IMR-90 (cell line): ENCODE data around the gene ZNF469. TPM values are rescaled to one million over a fixed set of nuclear protein-coding genes. Genes with fewer than 3 reads are reported as not detected.

Experiments used
- ATAC-seq: fragments of 200-7000 bp; cut with Tn5 transposase; 2 replicates; pipeline ENCODE4 v1.9.1; 2020; ENCODE audit warnings: low read depth, mild to moderate bottlenecking, moderate library complexity
- BruUV-seq: library from RNA; stranded (reverse); fragments of 400-500 nt; replicated peaks from 2 replicates; lab custom pipeline; 2021; lab: Mats Ljungman, UMichigan
- CTCF ChIA-PET: fragments of 300-600 bp; formaldehyde crosslinking; extraction: SDS; loops from one replicate; lab custom pipeline; 2021; ENCODE audit warnings: antibody characterized with exemption; lab: Yijun Ruan, JAX
- POLR2A ChIA-PET: fragments of 300-600 bp; sonication (Branson Sonifier 250); formaldehyde crosslinking; loops from one replicate; lab custom pipeline; 2022; ENCODE audit warnings: antibody characterized with exemption; ENCODE audit not compliant: unreplicated experiment; lab: Charles Lee
- DNase-seq: peaks from one replicate; pipeline ENCODE4 v3.0.0; 2013
- H2AFZ ChIP-seq: replicated peaks from 2 replicates; pipeline ENCODE3; 2013; ENCODE audit warnings: low read length, mild to moderate bottlenecking; ENCODE audit not compliant: poor library complexity
- H2AK5ac ChIP-seq: 2 replicates; pipeline ENCODE4 v1.6.1; 2013; ENCODE audit warnings: low read depth, low read length, inconsistent platforms
- H2AK9ac ChIP-seq: replicated peaks from 2 replicates; pipeline ENCODE3; 2013; ENCODE audit warnings: mild to moderate bottlenecking, low read depth, low read length, moderate library complexity; ENCODE audit not compliant: poor library complexity
- H2BK120ac ChIP-seq: 2 replicates; pipeline ENCODE4 v1.6.1; 2013; ENCODE audit warnings: low read depth, low read length, inconsistent platforms
- H2BK15ac ChIP-seq: 3 replicates; pipeline ENCODE4 v1.6.1; 2013; ENCODE audit warnings: low read depth, low read length, inconsistent platforms
- H2BK20ac ChIP-seq: 2 replicates; pipeline ENCODE4 v1.6.1; 2013; ENCODE audit warnings: low read depth, mild to moderate bottlenecking, inconsistent platforms, low read length, moderate library complexity
- H2BK5ac ChIP-seq: 2 replicates; pipeline ENCODE4 v1.6.1; 2013; ENCODE audit warnings: mild to moderate bottlenecking, low read depth, low read length, inconsistent platforms; ENCODE audit not compliant: poor library complexity, severe bottlenecking
- H3K14ac ChIP-seq: replicated peaks from 2 replicates; pipeline ENCODE4 v1.6.1; 2013; ENCODE audit warnings: low read depth, low read length, inconsistent platforms
- H3K18ac ChIP-seq: 2 replicates; pipeline ENCODE4 v1.6.1; 2013; ENCODE audit warnings: low read depth, low read length, control low read depth
- H3K23ac ChIP-seq: 2 replicates; pipeline ENCODE4 v1.6.1; 2013; ENCODE audit warnings: low read depth, low read length, inconsistent platforms
- H3K27ac ChIP-seq: 2 replicates; pipeline ENCODE4 v1.5.1; 2013; ENCODE audit warnings: mild to moderate bottlenecking, control low read depth, low read length; ENCODE audit not compliant: insufficient read depth
- H3K27me3 ChIP-seq: 2 replicates; pipeline ENCODE4 v1.6.1; 2013; ENCODE audit warnings: low read length; ENCODE audit not compliant: control insufficient read depth, insufficient read depth
- H3K36me3 ChIP-seq: 2 replicates; pipeline ENCODE4 v1.6.1; 2013; ENCODE audit warnings: low read length, mixed read lengths; ENCODE audit not compliant: control insufficient read depth, insufficient read depth
- H3K4ac ChIP-seq: 2 replicates; pipeline ENCODE4 v1.6.1; 2013; ENCODE audit warnings: low read depth, low read length, inconsistent platforms
- H3K4me1 ChIP-seq: 2 replicates; pipeline ENCODE4 v1.6.1; 2013; ENCODE audit warnings: low read length, mixed read lengths; ENCODE audit not compliant: control insufficient read depth, insufficient read depth
- H3K4me2 ChIP-seq: 2 replicates; pipeline ENCODE4 v1.6.1; 2013; ENCODE audit warnings: low read depth, mild to moderate bottlenecking, control low read depth, low read length, moderate library complexity
- H3K4me3 ChIP-seq: 2 replicates; pipeline ENCODE4 v1.5.1; 2013; ENCODE audit warnings: low read depth, mild to moderate bottlenecking, control low read depth, low read length, moderate library complexity; ENCODE audit not compliant: insufficient read depth
- H3K56ac ChIP-seq: 2 replicates; pipeline ENCODE4 v1.6.1; 2013; ENCODE audit warnings: low read length, inconsistent platforms; ENCODE audit not compliant: insufficient read depth; ENCODE audit errors: extremely low read depth
- H3K79me1 ChIP-seq, 2 experiments: 2 replicates each; pipeline ENCODE4 v1.6.1; 2013; ENCODE audit warnings: low read length in 2 of 2, inconsistent platforms in 1 of 2, low read depth in 1 of 2
- H3K9ac ChIP-seq: 2 replicates; pipeline ENCODE4 v1.6.1; 2013; ENCODE audit warnings: low read depth, low read length, control low read depth
- H3K9me1 ChIP-seq: 2 replicates; pipeline ENCODE4 v1.6.1; 2013; ENCODE audit warnings: low read length, inconsistent platforms; ENCODE audit not compliant: insufficient read depth
- H3K9me3 ChIP-seq: 2 replicates; pipeline ENCODE4 v1.6.1; 2013; ENCODE audit warnings: low read length; ENCODE audit not compliant: control insufficient read depth, insufficient read depth
- H4K20me1 ChIP-seq: 2 replicates; pipeline ENCODE4 v1.6.1; 2013; ENCODE audit warnings: low read length, inconsistent platforms; ENCODE audit not compliant: insufficient read depth
- H4K5ac ChIP-seq: 2 replicates; pipeline ENCODE4 v1.6.1; 2013; ENCODE audit warnings: mild to moderate bottlenecking, low read depth, low read length, control low read depth
- H4K8ac ChIP-seq, 2 experiments: 2 replicates each; pipeline ENCODE4 v1.6.1; 2013; ENCODE audit warnings: low read depth in 2 of 2, low read length in 2 of 2, control low read depth in 1 of 2, inconsistent platforms in 1 of 2
- H4K91ac ChIP-seq: 2 replicates; pipeline ENCODE4 v1.6.1; 2013; ENCODE audit warnings: low read depth, low read length, inconsistent platforms; ENCODE audit not compliant: insufficient read depth
- BHLHE40 ChIP-seq: fragments of 150-350 bp; IDR thresholded peaks from 2 replicates; pipeline ENCODE4 v1.6.1; 2016; ENCODE audit warnings: mild to moderate bottlenecking, low read depth, low read length
- CEBPB ChIP-seq: IDR thresholded peaks from 2 replicates; pipeline ENCODE4 v1.6.1; 2012; ENCODE audit warnings: low read depth, low read length, improper control_type of control experiment
- CHD1 ChIP-seq: IDR thresholded peaks from 2 replicates; pipeline ENCODE4 v1.6.1; 2012; ENCODE audit warnings: low read depth, low read length, improper control_type of control experiment
- MAFK ChIP-seq: IDR thresholded peaks from 2 replicates; pipeline ENCODE4 v1.6.1; 2012; ENCODE audit warnings: low read depth, low read length, improper control_type of control experiment
- MAZ ChIP-seq: IDR thresholded peaks from 2 replicates; pipeline ENCODE4 v1.6.1; 2012; ENCODE audit warnings: low read depth, mild to moderate bottlenecking, low read length, improper control_type of control experiment, moderate library complexity, borderline replicate concordance
- MXI1 ChIP-seq: IDR thresholded peaks from 2 replicates; pipeline ENCODE4 v1.6.1; 2012; ENCODE audit warnings: low read depth, mild to moderate bottlenecking, low read length, moderate library complexity, borderline replicate concordance
- NFE2L2 ChIP-seq: fragments of 150-350 bp; IDR thresholded peaks from 2 replicates; pipeline ENCODE4 v1.6.1; 2016; ENCODE audit warnings: low read depth, mild to moderate bottlenecking, low read length
- POLR2A ChIP-seq: IDR thresholded peaks from 2 replicates; pipeline ENCODE4 v1.6.1; 2012; ENCODE audit warnings: mild to moderate bottlenecking, low read depth, low read length
- RAD21 ChIP-seq: IDR thresholded peaks from 2 replicates; pipeline ENCODE4 v1.6.1; 2012; ENCODE audit warnings: low read length, improper control_type of control experiment
- RCOR1 ChIP-seq: IDR thresholded peaks from 2 replicates; pipeline ENCODE4 v1.6.1; 2012; ENCODE audit warnings: mild to moderate bottlenecking, low read length, improper control_type of control experiment; ENCODE audit not compliant: insufficient replicate concordance
- SMC3 ChIP-seq: fragments of 150-350 bp; IDR thresholded peaks from 2 replicates; pipeline ENCODE4 v1.6.1; 2016; ENCODE audit warnings: low read depth, mild to moderate bottlenecking, antibody characterized with exemption, low read length, moderate library complexity
- WGBS, 2 experiments: methylation state at CpG; one replicate each; pipeline versions ENCODE4 v1.1.5 to v1.1.7; 2013; ENCODE audit warnings: missing lambda C conversion rate in 2 of 2; ENCODE audit not compliant: insufficient read length in 1 of 2; ENCODE audit errors: extremely low coverage in 2 of 2; 5-methylcytosine and 5-hydroxymethylcytosine counted together
- dilution Hi-C: fragments of 300-500 bp; cut with HindIII; formaldehyde crosslinking; loops from one replicate; pipeline ENCODE4 v1.14.3; 2018; ENCODE audit warnings: low sequenced_read_pairs; ENCODE audit not compliant: unreplicated experiment
- in situ Hi-C: fragments of 300-500 bp; cut with MboI; formaldehyde crosslinking; loops from 3 replicates; pipeline ENCODE4 v1.14.3; 2019; ENCODE audit warnings: low sequenced_read_pairs, inconsistent platforms, mixed read lengths
- intact Hi-C: fragments of 100-400 bp; cut with micrococcal nuclease; formaldehyde crosslinking; loops from 2 replicates; pipeline ENCODE4 v1.10.0; 2022
- polyA plus RNA-seq, 3 experiments: library from polyadenylated mRNA; depleted of rRNA; stranded (reverse); fragments of >200 nt; gene quantifications; 2 replicates each; pipeline ENCODE4 v1.2.3, GENCODE V29; 2012; ENCODE audit warnings: low replicate concordance in 1 of 3
- total RNA-seq: library from RNA; depleted of rRNA; stranded (reverse); fragments of >200 nt; gene quantifications from 2 replicates; pipeline ENCODE4 v1.2.3, GENCODE V29; 2012
- TF ChIP-seq, protein P1 (sequence below): fragments of 150-350 bp; IDR thresholded peaks from 2 replicates; pipeline ENCODE4 v1.6.1; 2017; ENCODE audit warnings: mild to moderate bottlenecking, antibody characterized with exemption, low read length, low read depth
- TF ChIP-seq, protein P2 (sequence below): conservative IDR thresholded peaks from 2 replicates; pipeline ENCODE4 v1.5.1; 2012; ENCODE audit warnings: mild to moderate bottlenecking, low read depth, low read length, improper control_type of control experiment

Gene ZNF469
- total and polyA plus RNA-seq, 2 of the 4 experiments (the other 2 are of a cell fraction), result 1.1 to 13.3 TPM

DNA sequence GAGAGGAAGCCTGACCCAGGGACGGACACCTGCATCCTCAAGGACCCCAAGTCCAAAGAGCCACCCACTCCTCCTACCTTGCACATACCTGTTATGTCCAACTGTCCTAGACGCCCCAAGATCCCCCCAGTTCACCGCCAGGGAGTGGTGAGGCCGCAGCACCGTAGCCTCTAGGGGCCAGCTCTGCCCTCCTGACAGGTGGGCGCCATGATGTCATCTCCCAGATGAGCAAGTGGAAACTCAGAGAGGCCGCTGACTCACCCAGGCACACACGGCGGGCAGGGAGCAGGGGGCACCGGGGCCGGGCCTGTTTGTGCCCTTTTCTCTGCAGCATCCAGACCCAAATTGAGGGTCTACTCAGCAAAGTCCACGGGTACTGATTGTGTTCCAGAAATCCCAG lies 4.8 kb upstream of the ZNF469 start:
- Histone ChIP-seq H2BK20ac (no peak overlapping the region), H3K9ac (no peak overlapping the region), H3K27ac (no peak overlapping the region), H4K5ac (no peak overlapping the region), H3K56ac (no peak overlapping the region), H2BK120ac (peak overlapping the region; percentile 40; the same call in 1 of the 2 replicates), H3K9me1 (peaks cover 25% of the 10 kb centered on the region), H2AK9ac (no peak overlapping the region), H3K14ac (no peak overlapping the region), H2AK5ac (peak overlapping the region; percentile 61; the same call in 1 of the 2 replicates), H3K4ac (no peak overlapping the region), H4K8ac (no peak overlapping the region), H2BK15ac (no peak overlapping the region), H3K4me3 (no peak overlapping the region), H3K23ac (no peak overlapping the region), H3K4me1 (peaks cover 9% of the 10 kb centered on the region), H4K91ac (no peak overlapping the region), H3K9me3 (no peaks in the 10 kb centered on the region), H3K18ac (no peak overlapping the region), H3K4me2 (no peak overlapping the region), H4K20me1 (no peaks in the 10 kb centered on the region), H2AFZ (no peak overlapping the region), H3K27me3 (no peaks in the 10 kb centered on the region), H2BK5ac (no peak overlapping the region), H3K36me3 (no peaks in the 10 kb centered on the region), H3K79me1 (peaks cover 3 to 28% of the 10 kb centered on the region in 2 experiments; a peak in 3 of 4 replicates)
- ChIA-PET CTCF (no interaction called here), POLR2A (no interaction called here)
- DNase-seq, result no peak
- TF ChIP-seq, protein P1, sequence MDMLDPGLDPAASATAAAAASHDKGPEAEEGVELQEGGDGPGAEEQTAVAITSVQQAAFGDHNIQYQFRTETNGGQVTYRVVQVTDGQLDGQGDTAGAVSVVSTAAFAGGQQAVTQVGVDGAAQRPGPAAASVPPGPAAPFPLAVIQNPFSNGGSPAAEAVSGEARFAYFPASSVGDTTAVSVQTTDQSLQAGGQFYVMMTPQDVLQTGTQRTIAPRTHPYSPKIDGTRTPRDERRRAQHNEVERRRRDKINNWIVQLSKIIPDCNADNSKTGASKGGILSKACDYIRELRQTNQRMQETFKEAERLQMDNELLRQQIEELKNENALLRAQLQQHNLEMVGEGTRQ, result no peak
- no peak for TF ChIP-seq NFE2L2
- no peak for TF ChIP-seq POLR2A
- no peak for TF ChIP-seq CHD1
- TF ChIP-seq RCOR1, result no peak
- no peak for TF ChIP-seq MAFK
- TF ChIP-seq BHLHE40, result no peak
- TF ChIP-seq RAD21, result no peak
- no peak for TF ChIP-seq CEBPB
- TF ChIP-seq, protein P2, sequence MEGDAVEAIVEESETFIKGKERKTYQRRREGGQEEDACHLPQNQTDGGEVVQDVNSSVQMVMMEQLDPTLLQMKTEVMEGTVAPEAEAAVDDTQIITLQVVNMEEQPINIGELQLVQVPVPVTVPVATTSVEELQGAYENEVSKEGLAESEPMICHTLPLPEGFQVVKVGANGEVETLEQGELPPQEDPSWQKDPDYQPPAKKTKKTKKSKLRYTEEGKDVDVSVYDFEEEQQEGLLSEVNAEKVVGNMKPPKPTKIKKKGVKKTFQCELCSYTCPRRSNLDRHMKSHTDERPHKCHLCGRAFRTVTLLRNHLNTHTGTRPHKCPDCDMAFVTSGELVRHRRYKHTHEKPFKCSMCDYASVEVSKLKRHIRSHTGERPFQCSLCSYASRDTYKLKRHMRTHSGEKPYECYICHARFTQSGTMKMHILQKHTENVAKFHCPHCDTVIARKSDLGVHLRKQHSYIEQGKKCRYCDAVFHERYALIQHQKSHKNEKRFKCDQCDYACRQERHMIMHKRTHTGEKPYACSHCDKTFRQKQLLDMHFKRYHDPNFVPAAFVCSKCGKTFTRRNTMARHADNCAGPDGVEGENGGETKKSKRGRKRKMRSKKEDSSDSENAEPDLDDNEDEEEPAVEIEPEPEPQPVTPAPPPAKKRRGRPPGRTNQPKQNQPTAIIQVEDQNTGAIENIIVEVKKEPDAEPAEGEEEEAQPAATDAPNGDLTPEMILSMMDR, result no peak
- TF ChIP-seq MXI1, result no peak
- no peak for TF ChIP-seq SMC3
- TF ChIP-seq MAZ, result no peak
- dilution Hi-C loops, result no loop called here
- no peak for ATAC-seq
- intact Hi-C loops, result no loop called here
- in situ Hi-C loops, result no loop called here
- BruUV-seq, result no TSS peak
- WGBS, 2 experiments, result 89% methylated on average over 3 of the region's 12 CpGs; no CpG with 5 or more reads in 1 of the 2 experiments
